ENCODE measurements around the gene WRAP73. TPM values are rescaled to one million over a fixed set of nuclear protein-coding genes. Genes with fewer than 3 reads are reported as not detected.

The WRAP73 gene
- total RNA-seq, 4 donors from 2014 or later, result 16.8 to 20.5 (median 19.5) TPM

DNA sequence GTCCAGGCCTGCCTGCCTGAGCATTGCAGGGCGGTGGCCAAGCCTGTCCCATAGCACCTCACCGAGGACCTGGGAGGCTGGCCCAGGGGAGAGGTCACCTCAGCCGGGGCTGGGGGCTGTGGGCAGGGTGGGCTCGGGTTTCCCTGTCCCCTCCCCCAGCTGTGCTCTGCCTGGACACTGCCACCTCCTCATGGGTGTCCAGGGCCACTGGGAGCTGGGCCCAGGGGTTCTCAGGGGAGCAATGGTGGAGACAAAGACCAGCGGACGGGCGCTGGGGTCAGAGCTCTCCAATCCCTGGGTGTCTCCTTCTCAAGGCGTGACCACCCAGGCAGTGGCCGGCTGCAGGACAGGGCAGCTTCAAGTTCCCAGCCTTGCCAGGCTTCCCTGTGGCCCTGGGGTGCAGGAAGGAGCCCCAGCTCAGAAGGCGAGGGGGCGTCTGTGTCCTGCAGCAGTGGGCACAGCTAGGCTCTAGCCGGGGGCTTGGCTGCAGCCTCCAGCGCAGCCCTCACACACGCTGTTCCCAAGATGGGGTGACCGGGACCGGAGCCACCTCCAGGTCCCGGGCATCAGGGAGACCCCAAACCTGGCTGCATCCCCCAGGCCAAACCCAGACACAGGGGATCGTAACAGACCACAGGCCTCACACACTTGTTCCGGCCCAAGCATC is 31.5 kb upstream of the WRAP73 start:
- TF ChIP-seq, protein P1, sequence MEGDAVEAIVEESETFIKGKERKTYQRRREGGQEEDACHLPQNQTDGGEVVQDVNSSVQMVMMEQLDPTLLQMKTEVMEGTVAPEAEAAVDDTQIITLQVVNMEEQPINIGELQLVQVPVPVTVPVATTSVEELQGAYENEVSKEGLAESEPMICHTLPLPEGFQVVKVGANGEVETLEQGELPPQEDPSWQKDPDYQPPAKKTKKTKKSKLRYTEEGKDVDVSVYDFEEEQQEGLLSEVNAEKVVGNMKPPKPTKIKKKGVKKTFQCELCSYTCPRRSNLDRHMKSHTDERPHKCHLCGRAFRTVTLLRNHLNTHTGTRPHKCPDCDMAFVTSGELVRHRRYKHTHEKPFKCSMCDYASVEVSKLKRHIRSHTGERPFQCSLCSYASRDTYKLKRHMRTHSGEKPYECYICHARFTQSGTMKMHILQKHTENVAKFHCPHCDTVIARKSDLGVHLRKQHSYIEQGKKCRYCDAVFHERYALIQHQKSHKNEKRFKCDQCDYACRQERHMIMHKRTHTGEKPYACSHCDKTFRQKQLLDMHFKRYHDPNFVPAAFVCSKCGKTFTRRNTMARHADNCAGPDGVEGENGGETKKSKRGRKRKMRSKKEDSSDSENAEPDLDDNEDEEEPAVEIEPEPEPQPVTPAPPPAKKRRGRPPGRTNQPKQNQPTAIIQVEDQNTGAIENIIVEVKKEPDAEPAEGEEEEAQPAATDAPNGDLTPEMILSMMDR (IDR thresholded peaks at IDR 0.05; ENCODE audit: low read depth), result no peak

DNA sequence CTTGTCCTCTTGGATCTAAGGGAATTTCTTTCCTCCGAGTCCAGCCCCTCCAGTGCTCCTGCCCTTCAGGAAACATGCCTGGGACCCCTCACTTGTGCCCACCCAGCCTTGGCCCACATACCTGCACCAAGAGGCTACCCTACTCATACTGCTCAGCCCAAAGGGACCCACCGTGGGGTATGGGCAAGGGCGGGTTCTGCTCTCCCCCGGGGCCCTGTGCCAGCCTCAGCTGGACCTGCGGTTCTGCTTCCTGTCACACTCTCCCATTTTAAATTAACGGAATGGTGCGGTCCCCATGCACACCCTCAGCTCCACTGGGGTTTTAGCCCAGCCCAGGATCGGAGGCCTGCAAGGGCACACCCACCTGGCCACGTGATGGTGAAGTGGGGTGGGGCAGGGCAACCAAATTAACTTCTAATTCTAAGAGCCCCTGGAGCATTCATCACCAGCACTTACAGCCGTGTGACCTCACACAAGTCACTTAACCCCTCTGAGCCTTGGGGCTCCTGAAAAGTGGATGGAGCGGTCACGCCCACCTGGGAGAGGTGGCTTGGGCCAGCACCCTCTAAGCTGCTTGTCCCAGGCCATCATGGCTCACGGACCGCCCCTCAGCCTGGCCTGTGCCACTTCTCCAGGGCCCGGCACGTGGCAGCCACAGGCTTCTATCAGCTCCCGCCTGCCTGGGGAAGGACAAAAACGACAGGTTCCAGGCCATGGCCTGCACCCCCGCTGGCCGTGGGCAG is 30.8 kb upstream of the WRAP73 start:
- TF ChIP-seq, protein P1 (IDR thresholded peaks at IDR 0.05; ENCODE audit: low read depth), result no peak

DNA sequence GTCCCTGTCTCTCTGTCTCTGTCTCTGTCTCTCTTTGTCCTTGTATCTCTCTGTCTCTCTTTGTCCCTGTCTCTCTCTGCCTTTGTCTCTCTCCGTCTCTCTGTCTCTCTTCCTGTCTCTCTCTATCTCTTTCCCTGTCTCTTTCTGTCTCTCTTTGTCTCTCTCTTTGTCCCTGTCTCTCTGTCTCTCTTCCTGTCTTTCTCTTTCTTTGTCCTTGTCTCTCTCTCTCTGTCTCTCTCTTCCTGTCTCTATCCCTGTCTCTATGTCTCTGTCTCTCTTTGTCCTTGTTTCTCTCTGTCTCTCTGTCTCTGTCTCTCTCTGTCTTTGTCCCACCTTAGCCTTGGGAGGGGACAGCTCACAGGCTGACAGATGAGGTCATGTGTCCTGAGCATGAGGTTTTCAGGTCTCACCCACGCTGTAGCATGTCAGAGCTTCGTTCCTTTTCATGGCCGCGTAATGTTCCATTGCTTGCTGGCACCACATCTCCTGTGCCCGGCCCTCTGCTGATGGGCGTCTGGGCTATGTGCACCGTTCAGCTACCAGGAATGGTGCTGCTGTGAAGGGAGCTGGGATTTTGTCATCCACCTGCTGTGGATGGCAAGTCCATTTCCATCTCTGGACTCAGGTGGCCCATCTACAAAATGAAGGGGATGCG is 30.0 kb upstream of the WRAP73 start:
- TF ChIP-seq, protein P1 (IDR thresholded peaks at IDR 0.05; ENCODE audit: low read depth), result no peak

DNA sequence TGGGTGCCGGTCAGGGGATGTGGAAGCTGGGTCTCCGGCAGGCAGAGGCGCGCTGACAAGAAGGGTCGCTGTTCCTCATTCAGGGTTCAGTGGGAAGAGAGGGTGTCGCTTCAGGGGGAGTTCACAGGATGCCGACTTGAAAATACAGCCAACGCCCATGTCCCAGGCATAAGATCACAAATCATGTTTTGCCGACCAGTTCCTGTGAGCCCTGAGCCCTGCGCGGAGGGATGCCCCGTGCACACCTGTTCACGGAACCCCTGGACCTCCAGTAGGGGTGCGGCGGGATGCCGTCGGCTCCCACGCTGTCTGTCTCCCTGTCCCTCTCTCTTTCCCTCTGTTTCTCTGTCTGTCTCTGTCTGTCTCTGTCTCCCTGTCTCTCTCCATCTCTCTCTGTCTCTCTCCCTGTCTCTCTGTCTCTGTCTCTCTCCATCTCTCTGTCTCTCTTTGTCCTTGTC is 29.2 kb upstream of the WRAP73 start:
- TF ChIP-seq, protein P1 (IDR thresholded peaks at IDR 0.05; ENCODE audit: low read depth), result no peak

DNA sequence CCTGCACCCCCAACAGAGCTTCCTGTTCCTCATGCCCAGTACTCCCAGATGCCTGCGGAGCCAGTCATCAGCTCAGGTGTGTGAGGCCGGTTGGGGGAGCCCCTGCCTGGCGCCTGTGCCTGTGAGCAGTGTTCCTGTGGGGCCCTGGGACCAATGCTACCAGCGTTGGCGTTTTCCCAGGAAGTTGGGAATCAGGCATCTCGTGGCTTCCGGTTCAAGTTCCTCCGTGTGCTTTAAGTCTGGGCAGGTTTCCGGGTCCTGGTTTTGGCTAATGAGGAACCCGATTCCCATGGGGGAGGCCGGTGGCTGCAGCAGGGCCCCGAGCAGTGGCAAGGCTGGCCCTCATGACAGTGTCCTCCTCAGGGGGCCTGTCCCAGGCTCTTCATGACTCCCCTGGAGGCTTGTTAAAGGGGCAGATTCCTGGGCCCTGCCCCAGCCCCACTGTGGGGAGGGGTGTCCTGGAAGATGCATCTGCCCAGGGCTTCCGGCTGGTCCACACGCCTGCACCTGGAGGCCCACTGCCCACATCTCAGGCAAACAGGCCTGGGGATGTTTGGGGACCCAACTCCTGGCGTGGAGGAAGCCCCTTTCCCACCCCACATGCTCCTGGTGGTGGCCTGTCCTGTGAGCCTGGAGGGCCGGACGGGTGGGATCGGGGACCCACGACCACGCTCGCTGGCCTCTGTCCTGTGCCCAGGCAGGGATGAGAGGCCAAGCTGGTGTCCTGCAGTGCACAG is 28.6 kb upstream of the WRAP73 start:
- TF ChIP-seq, protein P1 (IDR thresholded peaks at IDR 0.05; ENCODE audit: low read depth), result no peak

DNA sequence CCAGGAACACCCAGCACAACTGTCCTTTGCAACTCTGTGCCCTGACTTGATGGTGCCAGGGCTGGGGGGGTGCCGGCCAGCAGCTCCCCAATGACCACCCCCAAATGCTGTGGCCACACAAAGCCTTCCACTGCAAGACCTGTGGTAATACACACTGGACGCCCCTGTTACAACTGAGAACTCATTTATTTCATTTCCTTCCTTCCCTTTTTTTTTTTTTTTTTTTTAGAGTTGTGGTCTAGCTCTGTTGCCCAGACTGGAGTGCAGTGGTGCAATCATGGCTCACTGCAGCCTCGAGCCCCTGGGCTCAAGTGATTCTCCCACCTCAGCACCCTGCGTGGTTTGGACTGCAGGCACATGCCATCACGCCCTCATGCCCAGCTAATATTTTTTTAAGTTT is 27.6 kb upstream of the WRAP73 start:
- TF ChIP-seq, protein P1 (IDR thresholded peaks at IDR 0.05; ENCODE audit: low read depth), result no peak
